ENCODE data around the gene AGAP9.
"Not testable (repeated sequence)": the region's sequence is repeated elsewhere in the genome, so short reads cannot be mapped to it uniquely, and the experiment has no call there.

Gene AGAP9

DNA sequence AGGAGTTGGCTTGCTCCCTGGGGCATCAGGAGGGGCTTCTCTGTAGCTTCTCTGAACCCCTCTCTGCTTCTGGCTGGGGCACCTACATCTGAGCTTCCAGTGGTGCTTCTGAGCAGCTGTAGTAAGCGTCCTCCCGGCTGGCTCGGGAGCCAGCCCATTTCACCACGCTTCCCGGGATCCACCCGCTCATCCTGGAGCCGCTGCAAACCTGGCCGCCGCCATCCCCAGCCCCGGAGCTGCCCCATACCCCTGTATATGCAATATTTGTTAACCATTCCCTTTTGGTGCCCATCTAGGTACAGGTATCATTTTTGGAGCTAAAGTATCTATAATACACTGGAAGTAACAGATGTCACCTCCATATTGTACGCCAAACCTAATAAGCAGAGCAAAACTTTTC is 38.7 kb downstream of the AGAP9 start:
- not testable (repeated sequence) for DNase-seq

DNA sequence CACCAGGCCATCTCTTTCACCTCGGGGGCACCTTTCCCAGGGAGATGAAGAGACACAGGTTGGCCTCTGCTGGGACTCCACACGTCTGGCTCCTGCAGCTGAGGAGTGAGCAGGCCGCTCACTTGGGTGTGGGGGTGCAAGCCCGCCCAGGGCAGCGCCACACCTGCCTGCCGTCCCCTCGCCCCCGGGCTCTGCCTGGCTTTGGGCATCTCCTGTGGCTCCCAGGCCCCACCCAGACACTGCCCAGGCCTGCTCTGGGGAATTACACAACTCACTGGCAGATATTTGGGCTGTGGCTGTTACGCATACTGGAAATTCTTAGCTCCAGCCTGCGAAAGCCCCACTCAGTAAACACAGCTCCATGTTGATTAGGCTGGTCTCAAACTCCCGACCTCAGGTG is 39.5 kb downstream of the AGAP9 start, which contains the start of gene ANXA8:
TSS of gene ANXA8 (minus strand) at position 193 of the 400 bp plus-strand sequence. CDS start at position 11, 182 bp downstream.
- DNase-seq, result not testable (repeated sequence)

GRCh38 chr10:47482367-47482766 is 41.1 kb downstream of the AGAP9 start:
- not testable (repeated sequence) for DNase-seq

DNA sequence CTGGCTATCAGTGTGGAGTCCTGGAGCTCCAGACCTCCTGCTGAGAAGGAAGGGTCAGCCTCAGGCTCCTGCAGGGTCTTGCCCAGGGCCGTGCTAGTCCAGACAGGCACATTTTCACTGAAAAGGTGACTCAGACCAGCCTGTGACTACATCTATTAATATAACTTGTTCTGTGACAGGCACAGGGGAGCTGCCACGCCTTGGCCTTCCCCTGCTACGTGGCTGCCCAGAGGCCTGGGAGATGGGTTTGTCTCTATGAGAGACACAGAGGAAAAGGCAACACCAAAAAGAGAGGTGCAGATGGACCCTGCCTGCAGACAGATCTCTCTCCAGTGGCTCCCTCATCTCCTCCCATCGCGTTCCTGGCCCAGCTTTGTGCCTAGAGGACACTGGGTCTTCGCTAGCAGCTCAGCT is 41.7 kb downstream of the AGAP9 start:
- not testable (repeated sequence) for DNase-seq

- not testable (repeated sequence) for DNase-seq
These were observed 42.2 kb downstream of the AGAP9 start for GRCh38 chr10:47481182-47481766.

- DNase-seq, result not testable (repeated sequence)
These were observed 43.3 kb downstream of the AGAP9 start for GRCh38 chr10:47480133-47480532.

GRCh38 chr10:47478114-47478513 is 45.3 kb downstream of the AGAP9 start:
- DNase-seq, result not testable (repeated sequence)

GRCh38 chr10:47477078-47477477 is 46.4 kb downstream of the AGAP9 start:
- DNase-seq, result not testable (repeated sequence)

DNA sequence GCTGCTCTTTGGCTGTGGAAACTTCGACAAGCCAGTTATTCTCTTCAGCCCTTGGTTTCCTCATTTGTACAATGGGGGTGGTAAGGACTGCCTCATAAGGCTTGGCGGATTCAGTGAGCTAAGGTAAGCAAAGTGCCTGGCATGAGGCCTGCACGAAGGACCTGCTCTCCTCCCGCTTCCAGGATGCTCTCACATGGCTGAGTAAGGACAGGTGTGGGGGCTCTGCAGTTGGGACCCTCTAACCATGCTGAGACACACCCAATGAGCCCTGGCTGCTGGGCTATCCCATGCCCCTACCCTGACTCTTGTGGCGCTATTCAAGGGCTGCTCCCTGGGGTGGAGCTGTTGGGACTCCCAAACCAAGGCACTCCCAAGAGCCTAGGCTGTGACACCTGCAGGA is 48.3 kb downstream of the AGAP9 start:
- DNase-seq, result not testable (repeated sequence)

- not testable (repeated sequence) for DNase-seq
These were observed 49.9 kb downstream of the AGAP9 start for GRCh38 chr10:47473516-47473915.

DNA sequence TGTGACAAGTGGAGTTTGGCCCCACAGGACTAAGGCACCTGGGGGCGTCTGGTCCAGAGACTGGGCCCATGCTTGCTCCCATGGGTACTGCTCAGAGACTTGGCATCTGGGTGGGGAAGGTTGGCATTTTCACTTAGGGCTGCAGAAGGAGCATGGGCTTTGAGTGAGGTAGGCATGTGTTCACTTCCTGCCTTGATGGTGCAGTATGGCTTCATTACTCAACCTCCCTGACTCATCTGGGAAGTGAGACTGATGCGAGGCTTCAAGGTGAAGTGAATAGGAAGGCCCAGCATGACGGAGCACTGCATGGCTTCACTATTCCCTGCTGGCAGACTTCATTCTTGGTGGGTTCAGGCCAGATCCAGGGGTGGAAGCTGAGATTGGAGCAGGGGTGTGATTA is 50.8 kb downstream of the AGAP9 start:
- DNase-seq, result not testable (repeated sequence)

GRCh38 chr10:47472072-47472471 is 51.4 kb downstream of the AGAP9 start:
- DNase-seq, result not testable (repeated sequence)

DNA sequence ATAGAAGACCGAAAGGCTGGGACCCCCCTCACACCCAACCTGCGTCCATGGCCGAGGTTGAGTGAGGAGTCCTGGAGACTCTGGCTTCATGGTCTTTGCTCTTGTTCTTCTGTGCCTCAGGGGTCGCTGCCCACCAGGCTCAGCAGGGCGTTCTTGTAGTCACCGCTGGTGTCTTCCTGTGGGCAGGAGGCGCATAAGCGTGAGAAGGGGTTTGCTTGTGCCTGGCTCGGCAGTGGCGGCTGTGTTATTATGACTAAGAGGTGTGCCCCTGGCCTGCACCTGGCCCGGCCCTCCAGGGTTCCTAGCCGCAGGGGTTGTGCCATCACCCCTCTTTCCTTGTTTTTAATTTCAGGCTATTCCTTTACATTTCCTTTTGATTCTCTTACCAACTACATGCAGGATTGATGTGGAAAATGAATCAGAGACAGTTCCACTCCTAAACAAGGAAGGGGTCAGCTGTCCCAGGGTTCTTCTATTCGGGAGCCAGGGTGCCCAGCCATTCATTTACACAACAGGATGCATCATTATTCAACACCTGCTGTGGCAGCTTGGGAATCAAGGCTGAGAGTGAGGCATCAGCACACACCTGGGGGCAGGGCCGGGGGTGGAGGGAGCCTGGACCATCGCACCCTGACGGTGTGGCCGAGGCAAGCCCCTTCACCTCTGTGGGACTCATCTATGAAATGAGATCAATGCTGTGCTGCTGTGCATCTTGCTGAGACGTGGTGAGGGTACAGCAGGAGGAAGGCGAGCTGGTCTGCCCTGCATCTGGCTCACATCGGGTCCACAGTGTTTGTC is 54.5 kb downstream of the AGAP9 start:
- DNase-seq, result not testable (repeated sequence)

DNA sequence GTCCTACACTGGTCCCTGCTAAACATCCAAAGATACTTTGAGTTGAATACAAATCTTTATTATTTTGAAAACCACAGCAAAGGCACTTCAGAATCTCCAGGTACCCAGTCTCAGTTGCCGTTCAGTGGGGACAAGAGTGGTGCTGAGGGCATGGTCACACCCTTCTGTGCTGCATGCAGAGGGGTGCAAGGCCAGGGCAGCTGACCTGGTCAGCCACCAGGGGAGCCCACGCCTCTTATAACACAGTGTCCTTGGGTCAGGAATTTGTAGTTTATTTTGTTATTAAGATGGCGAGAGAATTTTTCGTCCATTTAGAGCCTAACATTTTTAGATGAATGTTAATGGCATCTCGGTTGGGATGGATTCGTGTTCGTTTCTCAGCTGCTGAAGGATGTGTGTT is 55.5 kb downstream of the AGAP9 start:
- not testable (repeated sequence) for DNase-seq

DNA sequence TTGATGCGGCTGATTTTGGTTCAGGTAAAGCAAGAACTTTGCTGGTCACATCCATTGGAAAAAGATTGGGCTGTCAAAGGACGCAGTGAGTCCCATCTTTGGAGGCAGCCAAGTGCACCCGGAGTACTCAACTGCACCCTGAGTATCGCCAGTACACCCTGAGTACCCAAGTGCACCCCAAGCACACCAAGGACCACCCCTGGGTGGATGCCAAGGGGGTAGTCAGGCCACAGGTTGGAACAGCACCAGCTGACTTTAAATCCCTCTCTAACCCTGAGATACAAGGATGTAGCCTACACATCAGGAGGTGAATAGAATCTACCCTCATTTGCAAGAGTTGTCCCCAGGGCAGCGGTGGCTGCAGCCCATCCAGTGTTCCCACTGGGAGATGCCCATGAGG is 56.0 kb downstream of the AGAP9 start:
- DNase-seq, result not testable (repeated sequence)

- not testable (repeated sequence) for DNase-seq
These were observed 58.1 kb downstream of the AGAP9 start for GRCh38 chr10:47465216-47465917.

GRCh38 chr10:47462577-47463358 is 60.7 kb downstream of the AGAP9 start:
- DNase-seq, result not testable (repeated sequence)

- not testable (repeated sequence) for DNase-seq
These were observed 62.2 kb downstream of the AGAP9 start for GRCh38 chr10:47461261-47461687.

DNA sequence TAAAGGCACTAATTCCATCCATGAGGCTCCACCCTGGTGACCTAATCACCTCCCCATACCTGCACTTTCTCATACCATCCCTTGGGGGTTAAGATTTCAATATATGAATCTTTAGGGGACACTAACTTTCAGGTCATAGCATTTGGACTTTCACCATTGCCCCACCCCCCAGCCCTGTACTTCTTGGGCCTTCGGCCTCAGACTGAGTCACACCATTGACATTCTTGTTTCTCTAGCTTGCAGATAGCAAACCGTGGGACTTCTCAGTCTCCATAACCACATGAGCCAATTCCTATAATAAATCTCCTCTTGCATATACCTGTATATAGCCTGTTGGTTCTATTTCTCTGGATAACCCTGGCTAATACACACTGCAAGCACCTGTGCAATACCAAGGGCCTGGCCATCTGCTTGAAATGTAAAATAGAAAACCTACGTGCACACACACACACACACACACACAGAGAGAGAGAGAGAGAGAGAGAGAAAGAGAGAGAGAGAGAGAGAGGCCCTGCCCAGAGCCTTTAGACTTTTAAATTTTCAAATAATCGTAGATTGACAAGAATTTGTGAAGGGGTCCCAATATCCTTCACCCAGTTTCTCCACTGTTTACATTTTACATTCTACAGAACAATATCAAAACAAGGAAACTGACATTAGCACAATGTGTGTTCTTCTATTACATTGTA is 64.8 kb downstream of the AGAP9 start:
- no peak for DNase-seq

DNA sequence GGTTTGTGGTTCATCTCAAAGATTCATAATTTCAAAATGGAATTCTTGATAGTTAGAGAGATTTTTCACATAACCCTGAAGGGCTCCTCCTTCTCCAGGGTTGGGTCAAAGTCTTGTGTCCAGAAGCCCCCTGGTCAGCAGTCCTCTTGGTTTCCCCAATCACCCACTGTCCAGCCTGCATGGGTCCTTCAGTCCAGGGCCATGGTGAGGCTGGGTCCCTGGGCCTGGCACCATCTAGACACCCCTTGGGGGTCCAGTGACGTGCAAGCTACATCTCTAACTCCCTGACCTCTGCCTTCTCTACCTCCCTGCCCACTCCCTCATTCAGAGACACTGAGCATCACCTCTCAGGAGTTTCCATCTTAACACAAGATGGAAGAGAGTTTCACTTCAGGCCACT is 65.6 kb downstream of the AGAP9 start:
- DNase-seq, result no peak

- DNase-seq, result no peak
These were observed 66.0 kb downstream of the AGAP9 start for GRCh38 chr10:47457528-47457820.

Data from effector CD8-positive, alpha-beta T cell (primary cell).